H1 (cell line): Measurements from ENCODE around the gene OR2K2. TPM values are rescaled to one million over a fixed set of nuclear protein-coding genes. Genes with fewer than 3 reads are reported as not detected.

Experiments used
- FOSL1 ChIP-seq: IDR thresholded peaks from 2 replicates; pipeline ENCODE4 v1.6.1; 2011; ENCODE audit warnings: mild to moderate bottlenecking, low read depth, low read length, moderate library complexity; ENCODE audit not compliant: insufficient read depth
- GABPA ChIP-seq: IDR thresholded peaks from 2 replicates; pipeline ENCODE4 v1.6.1; 2011; ENCODE audit warnings: mild to moderate bottlenecking, low read length, moderate library complexity, borderline replicate concordance; ENCODE audit not compliant: insufficient read depth
- GTF2F1 ChIP-seq: IDR thresholded peaks from 2 replicates; pipeline ENCODE4 v1.6.1; 2012; ENCODE audit warnings: low read depth, low read length, improper control_type of control experiment, borderline replicate concordance
- SP1 ChIP-seq: IDR thresholded peaks from 2 replicates; pipeline ENCODE4 v1.6.1; 2011; ENCODE audit warnings: low read depth, low read length
- polyA plus RNA-seq, 7 experiments: library from polyadenylated mRNA; depleted of rRNA in 3 of 7; stranded (reverse) in 5 of 7; unstranded in 2 of 7; fragments of >200 nt in 5 of 7; fragments of 200-250 nt in 2 of 7; gene quantifications; 1 replicate in 5 of 7; 2 replicates in 1 of 7; 4 replicates in 1 of 7; pipeline versions ENCODE4 v1.2.1 to v1.2.3, GENCODE V29; 2011 to 2013; ENCODE audit warnings: missing spikeins in 2 of 7, mixed read lengths in 2 of 7
- total RNA-seq: library from RNA; stranded (reverse); fragmentation: NEBNext Ultra II Directional; extraction: Animal tissue kit (Norgen Biotek cat#: 25700); gene quantifications from 2 replicates; pipeline ENCODE4 v1.2.1, GENCODE V29; 2021
- TF ChIP-seq, protein P1 (sequence below): IDR thresholded peaks from 2 replicates; pipeline ENCODE4 v1.6.1; 2011; ENCODE audit warnings: low read length, improper control_type of control experiment

The OR2K2 gene
- total and polyA plus RNA-seq, 2 of the 8 experiments (the other 6 are each of a cell fraction or from before 2014, with no cell fraction given), result not detected

DNA sequence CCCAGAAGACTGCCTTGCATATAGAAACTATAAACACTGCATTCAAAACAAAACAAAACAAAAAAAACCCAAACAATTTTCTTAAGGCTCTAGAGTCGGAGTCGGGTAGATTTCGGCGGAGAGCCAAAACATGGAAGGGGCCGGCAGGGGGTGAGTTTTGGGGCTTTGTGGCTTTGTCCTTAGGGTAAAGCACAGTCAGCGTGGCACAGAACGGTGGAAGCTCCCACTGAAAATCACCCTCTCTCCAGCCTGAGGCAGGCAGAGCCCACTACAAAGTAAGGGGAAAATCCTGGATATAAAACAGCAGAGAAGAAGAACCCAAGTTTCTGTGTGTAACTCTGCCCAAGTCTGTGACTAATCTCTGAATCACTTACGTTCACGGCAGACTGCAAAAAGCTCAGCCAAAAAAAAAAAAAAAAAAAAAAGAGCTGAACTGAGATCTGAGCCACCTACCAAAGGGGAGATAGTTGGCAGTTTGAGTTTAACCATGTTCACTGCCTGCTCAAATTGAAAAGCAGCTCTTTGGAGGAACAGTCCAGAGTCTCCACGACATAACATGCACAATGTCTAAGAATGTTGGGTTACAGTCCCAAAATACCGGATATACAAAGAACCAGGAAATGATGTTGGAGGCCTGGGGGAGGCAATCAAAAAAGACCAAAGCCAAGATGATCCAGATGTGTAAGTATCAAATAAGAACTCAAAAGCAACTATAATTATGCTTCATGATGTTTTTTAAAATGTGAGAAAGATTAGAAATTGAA is 26.6 kb upstream of the OR2K2 start (continued):
- no peak for TF ChIP-seq GTF2F1
- TF ChIP-seq SP1, result no peak
- TF ChIP-seq, protein P1, sequence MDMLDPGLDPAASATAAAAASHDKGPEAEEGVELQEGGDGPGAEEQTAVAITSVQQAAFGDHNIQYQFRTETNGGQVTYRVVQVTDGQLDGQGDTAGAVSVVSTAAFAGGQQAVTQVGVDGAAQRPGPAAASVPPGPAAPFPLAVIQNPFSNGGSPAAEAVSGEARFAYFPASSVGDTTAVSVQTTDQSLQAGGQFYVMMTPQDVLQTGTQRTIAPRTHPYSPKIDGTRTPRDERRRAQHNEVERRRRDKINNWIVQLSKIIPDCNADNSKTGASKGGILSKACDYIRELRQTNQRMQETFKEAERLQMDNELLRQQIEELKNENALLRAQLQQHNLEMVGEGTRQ, result no peak
- TF ChIP-seq GABPA, result no peak
- TF ChIP-seq FOSL1, result no peak
- TF ChIP-seq, all 59 proteins: peak for 0
